Adrenal gland (tissue), 5 donors: ENCODE measurements around the gene FOXN1.

ENCODE experiments used
- POLR2A ChIP-seq, 2 donors: fragments of 450-650 bp; IDR thresholded peaks; one replicate each; pipeline ENCODE4 v1.6.1; 2017; ENCODE audit warnings: antibody characterized with exemption in 2 of 2, mild to moderate bottlenecking in 2 of 2, moderate library complexity in 1 of 2
- TF ChIP-seq, protein P1 (sequence below), 6 experiments: fragments of 450-650 bp in 4 of 6; fragments of 200-600 bp in 2 of 6; sonication (generic) in 1 of 6; IDR thresholded peaks; 1 replicate in 5 of 6; 2 replicates in 1 of 6; pipeline versions ENCODE4 v1.5.1 to v1.8.0; 2016 to 2021; ENCODE audit warnings: antibody characterized with exemption in 6 of 6, mild to moderate bottlenecking in 2 of 6, moderate library complexity in 1 of 6
- donor health status: DM: no; HTN: no; CAD: no.

DNA sequence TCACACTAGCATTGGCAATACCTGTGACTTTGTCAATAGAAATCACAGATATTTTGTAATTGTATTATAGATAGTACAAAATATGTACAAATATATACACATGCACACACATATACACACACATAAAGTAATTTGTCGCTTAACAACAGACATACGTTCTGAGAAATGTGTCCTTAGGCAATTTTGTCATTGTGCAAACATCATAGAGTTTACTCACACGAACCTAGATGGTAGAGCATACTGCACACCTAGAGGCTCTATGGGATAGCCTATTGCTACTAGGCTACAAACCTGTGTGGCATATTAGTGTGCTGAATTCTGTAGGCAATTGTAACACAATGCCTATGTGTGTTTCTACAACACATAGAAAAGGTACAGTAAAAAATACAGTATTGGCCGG, 35.3 kb downstream of the FOXN1 start:
- TF ChIP-seq, protein P1, sequence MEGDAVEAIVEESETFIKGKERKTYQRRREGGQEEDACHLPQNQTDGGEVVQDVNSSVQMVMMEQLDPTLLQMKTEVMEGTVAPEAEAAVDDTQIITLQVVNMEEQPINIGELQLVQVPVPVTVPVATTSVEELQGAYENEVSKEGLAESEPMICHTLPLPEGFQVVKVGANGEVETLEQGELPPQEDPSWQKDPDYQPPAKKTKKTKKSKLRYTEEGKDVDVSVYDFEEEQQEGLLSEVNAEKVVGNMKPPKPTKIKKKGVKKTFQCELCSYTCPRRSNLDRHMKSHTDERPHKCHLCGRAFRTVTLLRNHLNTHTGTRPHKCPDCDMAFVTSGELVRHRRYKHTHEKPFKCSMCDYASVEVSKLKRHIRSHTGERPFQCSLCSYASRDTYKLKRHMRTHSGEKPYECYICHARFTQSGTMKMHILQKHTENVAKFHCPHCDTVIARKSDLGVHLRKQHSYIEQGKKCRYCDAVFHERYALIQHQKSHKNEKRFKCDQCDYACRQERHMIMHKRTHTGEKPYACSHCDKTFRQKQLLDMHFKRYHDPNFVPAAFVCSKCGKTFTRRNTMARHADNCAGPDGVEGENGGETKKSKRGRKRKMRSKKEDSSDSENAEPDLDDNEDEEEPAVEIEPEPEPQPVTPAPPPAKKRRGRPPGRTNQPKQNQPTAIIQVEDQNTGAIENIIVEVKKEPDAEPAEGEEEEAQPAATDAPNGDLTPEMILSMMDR (IDR thresholded peaks at IDR 0.05), result no peak
- TF ChIP-seq POLR2A (IDR thresholded peaks at IDR 0.05), result no peak
